NCI-H510A (cell line): ENCODE data around the gene CYFIP2.

Source experiments
- DNase-seq: peaks from one replicate; lab custom pipeline; 2025; lab: John Stamatoyannopoulos, UW

CYFIP2 gene

GRCh38 chr5:157358871-157359270 is 92.9 kb downstream of the CYFIP2 start:
- no peak for DNase-seq

GRCh38 chr5:157359356-157360055 is 93.6 kb downstream of the CYFIP2 start:
- no peak for DNase-seq

- DNase-seq = no peak
Measured at GRCh38 chr5:157362012-157362411, 96.1 kb downstream of the CYFIP2 start.

GRCh38 chr5:157362502-157362901 is 96.6 kb downstream of the CYFIP2 start:
- DNase-seq = no peak

- DNase-seq = no peak
Measured at GRCh38 chr5:157362982-157363381, 97.1 kb downstream of the CYFIP2 start.

GRCh38 chr5:157365732-157366131 is 99.8 kb downstream of the CYFIP2 start:
- no peak for DNase-seq

GRCh38 chr5:157366741-157367674 is 101.1 kb downstream of the CYFIP2 start:
- no peak for DNase-seq

- DNase-seq = no peak
Measured at GRCh38 chr5:157369507-157369906, 103.6 kb downstream of the CYFIP2 start.

GRCh38 chr5:157370967-157371366 is 105.0 kb downstream of the CYFIP2 start:
- DNase-seq = no peak

GRCh38 chr5:157371655-157372471 is 105.9 kb downstream of the CYFIP2 start:
- DNase-seq = no peak

GRCh38 chr5:157372472-157372822 is 106.5 kb downstream of the CYFIP2 start:
- no peak for DNase-seq

GRCh38 chr5:157378509-157378908 is 112.6 kb downstream of the CYFIP2 start:
- DNase-seq = no peak

- DNase-seq = no peak
Measured at GRCh38 chr5:157379983-157380382, 114.1 kb downstream of the CYFIP2 start.

GRCh38 chr5:157381746-157382145 is 115.8 kb downstream of the CYFIP2 start:
- DNase-seq = no peak

- no peak for DNase-seq
Measured at GRCh38 chr5:157382996-157383800, 117.3 kb downstream of the CYFIP2 start.

- DNase-seq = no peak
Measured at GRCh38 chr5:157384971-157385709, 119.2 kb downstream of the CYFIP2 start.

- no peak for DNase-seq
Measured at GRCh38 chr5:157387041-157387563, 121.2 kb downstream of the CYFIP2 start.

GRCh38 chr5:157387683-157388093 is 121.8 kb downstream of the CYFIP2 start:
- DNase-seq = no peak

- no peak for DNase-seq
Measured at GRCh38 chr5:157388111-157388710, 122.3 kb downstream of the CYFIP2 start.

GRCh38 chr5:157389103-157389502 is 123.2 kb downstream of the CYFIP2 start:
- DNase-seq = no peak
